ENCODE data around the gene IRF2BP2.
A peak's percentile ranks its signal among the peaks of the same experiment; 100 is the strongest.

IRF2BP2 gene

GRCh38 chr1:234581063-234581714 is 28.8 kb downstream of the IRF2BP2 start:
- no peak for DNase-seq

- peak; percentile 11 for DNase-seq
Measured at GRCh38 chr1:234579967-234580366, 30.0 kb downstream of the IRF2BP2 start.

- DNase-seq = no peak
Measured at GRCh38 chr1:234578735-234579134, 31.2 kb downstream of the IRF2BP2 start.

GRCh38 chr1:234578087-234578486 is 31.9 kb downstream of the IRF2BP2 start:
- no peak for DNase-seq

- DNase-seq = no peak
Measured at GRCh38 chr1:234573711-234574299, 36.2 kb downstream of the IRF2BP2 start.

- DNase-seq = no peak
Measured at GRCh38 chr1:234572966-234573365, 37.0 kb downstream of the IRF2BP2 start.

- DNase-seq = no peak
Measured at GRCh38 chr1:234571702-234572101, 38.3 kb downstream of the IRF2BP2 start.

- DNase-seq = no peak
Measured at GRCh38 chr1:234570329-234571120, 39.5 kb downstream of the IRF2BP2 start.

- DNase-seq = no peak
Measured at GRCh38 chr1:234568345-234568744, 41.6 kb downstream of the IRF2BP2 start.

- no peak for DNase-seq
Measured at GRCh38 chr1:234565132-234565531, 44.8 kb downstream of the IRF2BP2 start.

- DNase-seq = no peak
Measured at GRCh38 chr1:234564035-234565029, 45.6 kb downstream of the IRF2BP2 start.

- DNase-seq = no peak
Measured at GRCh38 chr1:234562334-234562733, 47.6 kb downstream of the IRF2BP2 start.

- no peak for DNase-seq
Measured at GRCh38 chr1:234561319-234561718, 48.7 kb downstream of the IRF2BP2 start.

GRCh38 chr1:234559902-234560676 is 49.9 kb downstream of the IRF2BP2 start:
- DNase-seq = no peak

GRCh38 chr1:234559152-234559901 is 50.7 kb downstream of the IRF2BP2 start:
- DNase-seq = no peak

GRCh38 chr1:234558330-234558836 is 51.6 kb downstream of the IRF2BP2 start:
- DNase-seq = no peak

- DNase-seq = no peak
Measured at GRCh38 chr1:234556245-234556943, 53.6 kb downstream of the IRF2BP2 start.

- no peak for DNase-seq
Measured at GRCh38 chr1:234555390-234556024, 54.5 kb downstream of the IRF2BP2 start.

- DNase-seq = no peak
Measured at GRCh38 chr1:234554698-234555311, 55.2 kb downstream of the IRF2BP2 start.
